NCI-H69 (cell line): ENCODE measurements around the gene CRYBA4.

Experiments
- DNase-seq: peaks from one replicate; lab custom pipeline; 2025; lab: John Stamatoyannopoulos, UW

Gene CRYBA4

GRCh38 chr22:26624803-26625202 is 3.0 kb downstream of the CRYBA4 start:
- DNase-seq: no peak

GRCh38 chr22:26629988-26630761 is 8.4 kb downstream of the CRYBA4 start:
- DNase-seq: no peak

GRCh38 chr22:26631282-26631681 is 9.5 kb downstream of the CRYBA4 start:
- DNase-seq: no peak

- no peak for DNase-seq
Observed at GRCh38 chr22:26632422-26633155, 10.8 kb downstream of the CRYBA4 start.

GRCh38 chr22:26634189-26634588 is 12.4 kb downstream of the CRYBA4 start:
- no peak for DNase-seq

GRCh38 chr22:26635117-26635516 is 13.4 kb downstream of the CRYBA4 start:
- DNase-seq: no peak

- DNase-seq: no peak
Observed at GRCh38 chr22:26636296-26636695, 14.5 kb downstream of the CRYBA4 start.

GRCh38 chr22:26642465-26643417 is 21.0 kb downstream of the CRYBA4 start:
- peak; percentile 72 for DNase-seq

GRCh38 chr22:26643418-26644100 is 21.8 kb downstream of the CRYBA4 start:
- DNase-seq: peak; percentile 36

- peak; percentile 71 for DNase-seq
Observed at GRCh38 chr22:26646158-26646557, 24.4 kb downstream of the CRYBA4 start.

- peak; percentile 100 for DNase-seq
Observed at GRCh38 chr22:26648011-26648497, 26.3 kb downstream of the CRYBA4 start.

- DNase-seq: peak; percentile 81
Observed at GRCh38 chr22:26648528-26649388, 27.0 kb downstream of the CRYBA4 start.

GRCh38 chr22:26650722-26651421 is 29.1 kb downstream of the CRYBA4 start:
- no peak for DNase-seq

GRCh38 chr22:26651815-26652214 is 30.1 kb downstream of the CRYBA4 start:
- DNase-seq: no peak

- DNase-seq: peak; percentile 84
Observed at GRCh38 chr22:26656891-26657851, 35.4 kb downstream of the CRYBA4 start, which contains the start of gene MIAT. TSS of gene MIAT (plus strand) at chr22:26657588.

GRCh38 chr22:26658161-26658560 is 36.4 kb downstream of the CRYBA4 start:
- DNase-seq: peak; percentile 65

GRCh38 chr22:26658671-26659478 is 37.1 kb downstream of the CRYBA4 start:
- peak; percentile 98 for DNase-seq

GRCh38 chr22:26660356-26660755 is 38.6 kb downstream of the CRYBA4 start:
- no peak for DNase-seq
